DMS 273 (cell line): ENCODE results near the gene RPAP2.
"Not testable (repeated sequence)": the region's sequence is repeated elsewhere in the genome, so short reads cannot be mapped to it uniquely, and the experiment has no call there.

ENCODE experiments used
- DNase-seq: peaks from one replicate; lab custom pipeline; 2025; ENCODE audit not compliant: unreplicated experiment; lab: John Stamatoyannopoulos, UW

RPAP2 gene

GRCh38 chr1:92298573-92299476 lies at the start of gene RPAP2, which contains the start of gene GLMN:
RPAP2 (plus strand) TSS chr1:92299059; CDS start chr1:92299074, 15 bp downstream.
GLMN (minus strand) TSS chr1:92298987; CDS start chr1:92297999, 988 bp downstream.
- peak; percentile 96 for DNase-seq

GRCh38 chr1:92254714-92255113 lies 44.1 kb upstream of the RPAP2 start:
- DNase-seq = not testable (repeated sequence)

GRCh38 chr1:92259350-92259749 lies 39.5 kb upstream of the RPAP2 start:
- DNase-seq = no peak

- DNase-seq = no peak
These were observed 36.3 kb upstream of the RPAP2 start for GRCh38 chr1:92262516-92262915.

GRCh38 chr1:92273039-92273438 lies 25.8 kb upstream of the RPAP2 start:
- peak; percentile 25 for DNase-seq

- no peak for DNase-seq
These were observed 23.9 kb upstream of the RPAP2 start for GRCh38 chr1:92274939-92275338.

GRCh38 chr1:92276082-92276481 lies 22.8 kb upstream of the RPAP2 start:
- DNase-seq = no peak

- no peak for DNase-seq
These were observed 21.6 kb upstream of the RPAP2 start for GRCh38 chr1:92277105-92277723.

- DNase-seq = not testable (repeated sequence)
These were observed 19.1 kb upstream of the RPAP2 start for GRCh38 chr1:92279781-92280180.

GRCh38 chr1:92281411-92281810 lies 17.4 kb upstream of the RPAP2 start:
- DNase-seq = not testable (repeated sequence)

- peak; percentile 67 for DNase-seq
These were observed 7.4 kb upstream of the RPAP2 start for GRCh38 chr1:92291372-92291999.

- DNase-seq = peak; percentile 33
These were observed 666 bp upstream of the RPAP2 start for GRCh38 chr1:92298213-92298572.

- peak; percentile 22 for DNase-seq
These were observed 755 bp downstream of the RPAP2 start for GRCh38 chr1:92299477-92300150.

GRCh38 chr1:92301021-92301420 lies 2.2 kb downstream of the RPAP2 start:
- no peak for DNase-seq

GRCh38 chr1:92306020-92306419 lies 7.2 kb downstream of the RPAP2 start:
- DNase-seq = no peak

- no peak for DNase-seq
These were observed 9.1 kb downstream of the RPAP2 start for GRCh38 chr1:92307980-92308379.

- peak; percentile 50 for DNase-seq
These were observed 11.3 kb downstream of the RPAP2 start for GRCh38 chr1:92310185-92310597.

GRCh38 chr1:92314024-92314423 lies 15.2 kb downstream of the RPAP2 start:
- no peak for DNase-seq

GRCh38 chr1:92315766-92316599 lies 17.1 kb downstream of the RPAP2 start:
- DNase-seq = no peak

GRCh38 chr1:92317836-92318493 lies 19.1 kb downstream of the RPAP2 start:
- no peak for DNase-seq
